ENCODE measurements around the gene CD68.

- no peak for TF ChIP-seq EZH2 (IDR thresholded peaks at IDR 0.05; ENCODE audit: borderline replicate concordance, low read depth, low read length, severe bottlenecking)
- peak; percentile 28 for TF ChIP-seq CTCF (IDR thresholded peaks at IDR 0.05; ENCODE audit: borderline replicate concordance, extremely low read depth, low read length, poor library complexity, severe bottlenecking)
Observed at GRCh38 chr17:7582396-7583252, 3.2 kb downstream of the CD68 start.
